HG03521 (cell line): ENCODE measurements around the gene NCK2.
A peak's percentile ranks its signal among the peaks of the same experiment; 100 is the strongest.

ENCODE experiments used
- ATAC-seq: cut with Tn5 transposase; IDR thresholded peaks from one replicate; pipeline ENCODE4 v1.9.1; 2021; ENCODE audit warnings: mild to moderate bottlenecking, moderate library complexity; ENCODE audit not compliant: unreplicated experiment

The NCK2 gene

GRCh38 chr2:105744909-105745853, at the start of gene NCK2:
Gene NCK2, plus strand, starts transcription at chr2:105744912. Its CDS starts 110,152 bp downstream, at chr2:105855064.
- ATAC-seq = peak; percentile 15

- no peak for ATAC-seq
These were observed 46.8 kb upstream of the NCK2 start for GRCh38 chr2:105697781-105698449.

GRCh38 chr2:105698820-105699219, 45.9 kb upstream of the NCK2 start:
- no peak for ATAC-seq

GRCh38 chr2:105701042-105701441, 43.7 kb upstream of the NCK2 start:
- ATAC-seq = no peak

- ATAC-seq = no peak
These were observed 36.0 kb upstream of the NCK2 start for GRCh38 chr2:105708697-105709096.

GRCh38 chr2:105711394-105711793, 33.3 kb upstream of the NCK2 start:
- ATAC-seq = no peak

GRCh38 chr2:105712166-105712915, 32.4 kb upstream of the NCK2 start:
- ATAC-seq = no peak

GRCh38 chr2:105712981-105713596, 31.6 kb upstream of the NCK2 start:
- ATAC-seq = no peak

GRCh38 chr2:105714141-105714540, 30.6 kb upstream of the NCK2 start:
- ATAC-seq = no peak

GRCh38 chr2:105718846-105719481, 25.7 kb upstream of the NCK2 start:
- ATAC-seq = no peak

GRCh38 chr2:105721991-105722511, 22.7 kb upstream of the NCK2 start:
- ATAC-seq = no peak

GRCh38 chr2:105722726-105723297, 21.9 kb upstream of the NCK2 start:
- ATAC-seq = no peak

- ATAC-seq = no peak
These were observed 21.3 kb upstream of the NCK2 start for GRCh38 chr2:105723431-105723830.

GRCh38 chr2:105725388-105725787, 19.3 kb upstream of the NCK2 start:
- ATAC-seq = no peak

GRCh38 chr2:105730170-105730569, 14.5 kb upstream of the NCK2 start:
- no peak for ATAC-seq

GRCh38 chr2:105731511-105731910, 13.2 kb upstream of the NCK2 start:
- ATAC-seq = no peak

GRCh38 chr2:105732101-105732500, 12.6 kb upstream of the NCK2 start:
- no peak for ATAC-seq

- ATAC-seq = no peak
These were observed 11.6 kb upstream of the NCK2 start for GRCh38 chr2:105732955-105733607.

- no peak for ATAC-seq
These were observed 10.8 kb upstream of the NCK2 start for GRCh38 chr2:105733875-105734274.
